T-helper 2 cell (primary cell): ENCODE measurements around the gene ZCCHC2.

Source experiments
- DNase-seq, 5 experiments: peaks; one replicate each; pipeline versions ENCODE4 v3.0.0 to v3.0.0-alpha.2; 2012 to 2022

Gene ZCCHC2

GRCh38 chr18:62539284-62540165 lies 16.7 kb downstream of the ZCCHC2 start:
- no peak for DNase-seq

GRCh38 chr18:62543021-62543420 lies 20.2 kb downstream of the ZCCHC2 start:
- DNase-seq, result no peak

GRCh38 chr18:62545098-62545497 lies 22.3 kb downstream of the ZCCHC2 start:
- DNase-seq, result no peak

GRCh38 chr18:62549755-62550154 lies 26.9 kb downstream of the ZCCHC2 start:
- DNase-seq, result no peak

GRCh38 chr18:62550746-62551145 lies 27.9 kb downstream of the ZCCHC2 start:
- no peak for DNase-seq

- DNase-seq, result no peak
Observed at GRCh38 chr18:62551972-62552513, 29.2 kb downstream of the ZCCHC2 start.

- DNase-seq, result peak in 1 of 5 experiments; percentile 8
Observed at GRCh38 chr18:62554061-62554815, 31.4 kb downstream of the ZCCHC2 start.

GRCh38 chr18:62555135-62555534 lies 32.3 kb downstream of the ZCCHC2 start:
- no peak for DNase-seq

GRCh38 chr18:62556397-62556796 lies 33.6 kb downstream of the ZCCHC2 start:
- no peak for DNase-seq

GRCh38 chr18:62558015-62558663 lies 35.3 kb downstream of the ZCCHC2 start:
- no peak for DNase-seq

- no peak for DNase-seq
Observed at GRCh38 chr18:62564044-62564443, 41.2 kb downstream of the ZCCHC2 start.

- peak in 1 of 5 experiments; percentile 10 for DNase-seq
Observed at GRCh38 chr18:62566199-62566598, 43.4 kb downstream of the ZCCHC2 start.

GRCh38 chr18:62566818-62567217 lies 44.0 kb downstream of the ZCCHC2 start:
- no peak for DNase-seq

GRCh38 chr18:62569081-62569655 lies 46.3 kb downstream of the ZCCHC2 start:
- no peak for DNase-seq

- no peak for DNase-seq
Observed at GRCh38 chr18:62571037-62571436, 48.2 kb downstream of the ZCCHC2 start.

GRCh38 chr18:62571648-62572047 lies 48.8 kb downstream of the ZCCHC2 start:
- DNase-seq, result peak in 1 of 5 experiments; percentile 38

- no peak for DNase-seq
Observed at GRCh38 chr18:62572456-62572855, 49.6 kb downstream of the ZCCHC2 start.

GRCh38 chr18:62574776-62575175 lies 52.0 kb downstream of the ZCCHC2 start:
- DNase-seq, result no peak

GRCh38 chr18:62576271-62576670 lies 53.4 kb downstream of the ZCCHC2 start:
- DNase-seq, result no peak

- DNase-seq, result no peak
Observed at GRCh38 chr18:62576845-62577512, 54.2 kb downstream of the ZCCHC2 start.

GRCh38 chr18:62577765-62578164 lies 54.9 kb downstream of the ZCCHC2 start:
- no peak for DNase-seq

- no peak for DNase-seq
Observed at GRCh38 chr18:62578980-62579511, 56.2 kb downstream of the ZCCHC2 start.
